ENCODE measurements around the gene PDZK1.

The PDZK1 gene

DNA sequence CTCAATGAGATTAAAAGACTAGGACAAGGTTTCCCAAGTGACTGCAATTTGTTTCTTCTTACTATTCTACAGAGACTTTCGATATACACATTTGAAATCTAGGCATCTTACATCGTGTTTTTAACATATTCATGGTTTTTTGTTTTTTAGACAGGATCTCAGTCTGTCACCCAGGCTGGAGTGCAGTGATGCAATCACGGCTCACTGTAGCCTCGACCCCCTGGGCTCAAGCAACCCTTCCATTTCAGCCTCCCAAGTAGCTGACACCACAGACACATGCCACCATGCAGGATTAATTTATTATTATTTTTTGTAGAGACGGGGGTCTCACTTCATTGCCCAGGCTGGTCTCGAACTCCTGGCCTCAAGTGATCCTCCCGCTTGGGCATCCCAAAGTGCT lies 1.5 kb downstream of the PDZK1 start:
- no peak for DNase-seq (ENCODE audit: low read depth)
- no peak overlapping the region for H3K4me3 ChIP-seq (ENCODE audit: low read depth, low read length)
- TF ChIP-seq, protein P1, sequence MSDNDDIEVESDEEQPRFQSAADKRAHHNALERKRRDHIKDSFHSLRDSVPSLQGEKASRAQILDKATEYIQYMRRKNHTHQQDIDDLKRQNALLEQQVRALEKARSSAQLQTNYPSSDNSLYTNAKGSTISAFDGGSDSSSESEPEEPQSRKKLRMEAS (IDR thresholded peaks at IDR 0.05; ENCODE audit: low read depth, low read length) = no peak
- TF ChIP-seq, protein P2, sequence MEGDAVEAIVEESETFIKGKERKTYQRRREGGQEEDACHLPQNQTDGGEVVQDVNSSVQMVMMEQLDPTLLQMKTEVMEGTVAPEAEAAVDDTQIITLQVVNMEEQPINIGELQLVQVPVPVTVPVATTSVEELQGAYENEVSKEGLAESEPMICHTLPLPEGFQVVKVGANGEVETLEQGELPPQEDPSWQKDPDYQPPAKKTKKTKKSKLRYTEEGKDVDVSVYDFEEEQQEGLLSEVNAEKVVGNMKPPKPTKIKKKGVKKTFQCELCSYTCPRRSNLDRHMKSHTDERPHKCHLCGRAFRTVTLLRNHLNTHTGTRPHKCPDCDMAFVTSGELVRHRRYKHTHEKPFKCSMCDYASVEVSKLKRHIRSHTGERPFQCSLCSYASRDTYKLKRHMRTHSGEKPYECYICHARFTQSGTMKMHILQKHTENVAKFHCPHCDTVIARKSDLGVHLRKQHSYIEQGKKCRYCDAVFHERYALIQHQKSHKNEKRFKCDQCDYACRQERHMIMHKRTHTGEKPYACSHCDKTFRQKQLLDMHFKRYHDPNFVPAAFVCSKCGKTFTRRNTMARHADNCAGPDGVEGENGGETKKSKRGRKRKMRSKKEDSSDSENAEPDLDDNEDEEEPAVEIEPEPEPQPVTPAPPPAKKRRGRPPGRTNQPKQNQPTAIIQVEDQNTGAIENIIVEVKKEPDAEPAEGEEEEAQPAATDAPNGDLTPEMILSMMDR (IDR thresholded peaks at IDR 0.05; ENCODE audit: low read depth, low read length) = no peak
- TF ChIP-seq POLR2A (IDR thresholded peaks at IDR 0.05; ENCODE audit: extremely low read depth, insufficient read length) = no peak
- no peak for TF ChIP-seq MYC (IDR thresholded peaks at IDR 0.05; ENCODE audit: low read depth, low read length)

DNA sequence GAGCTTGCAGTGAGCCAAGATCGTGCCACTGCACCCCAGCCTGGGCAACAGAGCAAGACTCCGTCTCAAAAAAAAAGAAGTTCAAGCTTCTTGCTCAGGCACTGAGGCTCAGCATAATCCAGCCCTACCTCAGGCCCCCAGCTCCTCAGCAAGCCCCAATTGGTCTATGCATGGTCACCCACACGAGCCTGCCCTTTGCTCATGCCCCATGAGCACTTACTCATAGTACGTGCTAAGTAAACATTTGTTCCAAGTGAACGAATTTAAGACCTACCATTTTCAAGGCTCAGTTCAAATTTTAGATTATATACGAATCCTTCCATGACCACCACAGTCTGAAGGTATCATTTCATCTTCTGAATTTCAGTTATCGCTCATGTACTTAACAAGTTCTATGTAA lies 4.3 kb downstream of the PDZK1 start:
- TF ChIP-seq, protein P1 (IDR thresholded peaks at IDR 0.05; ENCODE audit: low read depth, low read length) = no peak
- TF ChIP-seq, protein P2 (IDR thresholded peaks at IDR 0.05; ENCODE audit: low read depth, low read length) = no peak
- TF ChIP-seq POLR2A (IDR thresholded peaks at IDR 0.05; ENCODE audit: extremely low read depth, insufficient read length) (no peak), MYC (IDR thresholded peaks at IDR 0.05; ENCODE audit: low read depth, low read length) (no peak)
- H3K4me3 ChIP-seq (ENCODE audit: low read depth, low read length) = no peak overlapping the region
- no peak for DNase-seq (ENCODE audit: low read depth)

DNA sequence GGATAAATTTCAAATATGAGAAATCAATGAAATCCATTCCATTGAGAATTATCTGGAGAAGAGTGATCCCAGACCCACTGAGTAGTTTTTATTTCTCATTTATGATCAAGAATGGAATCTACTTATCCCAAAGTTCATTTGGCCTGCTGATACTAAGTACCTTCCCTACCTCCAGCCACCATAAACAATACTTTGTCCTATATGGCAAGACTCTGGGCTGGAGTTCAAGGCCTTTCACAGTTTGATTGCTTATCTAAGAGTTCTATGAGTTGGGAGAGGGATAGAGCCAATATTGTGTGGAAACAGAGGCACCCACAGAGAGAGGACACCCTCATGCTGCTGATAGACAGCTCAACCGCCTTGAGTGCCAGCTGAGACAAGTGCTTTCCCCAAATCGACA lies 5.1 kb downstream of the PDZK1 start:
- TF ChIP-seq, protein P2 (IDR thresholded peaks at IDR 0.05; ENCODE audit: low read depth, low read length) = no peak
- no peak for TF ChIP-seq MYC (IDR thresholded peaks at IDR 0.05; ENCODE audit: low read depth, low read length)
- TF ChIP-seq POLR2A (IDR thresholded peaks at IDR 0.05; ENCODE audit: extremely low read depth, insufficient read length) = no peak
- TF ChIP-seq, protein P1 (IDR thresholded peaks at IDR 0.05; ENCODE audit: low read depth, low read length) = no peak
- no peak for DNase-seq (ENCODE audit: low read depth)
- no peak overlapping the region for H3K4me3 ChIP-seq (ENCODE audit: low read depth, low read length)

DNA sequence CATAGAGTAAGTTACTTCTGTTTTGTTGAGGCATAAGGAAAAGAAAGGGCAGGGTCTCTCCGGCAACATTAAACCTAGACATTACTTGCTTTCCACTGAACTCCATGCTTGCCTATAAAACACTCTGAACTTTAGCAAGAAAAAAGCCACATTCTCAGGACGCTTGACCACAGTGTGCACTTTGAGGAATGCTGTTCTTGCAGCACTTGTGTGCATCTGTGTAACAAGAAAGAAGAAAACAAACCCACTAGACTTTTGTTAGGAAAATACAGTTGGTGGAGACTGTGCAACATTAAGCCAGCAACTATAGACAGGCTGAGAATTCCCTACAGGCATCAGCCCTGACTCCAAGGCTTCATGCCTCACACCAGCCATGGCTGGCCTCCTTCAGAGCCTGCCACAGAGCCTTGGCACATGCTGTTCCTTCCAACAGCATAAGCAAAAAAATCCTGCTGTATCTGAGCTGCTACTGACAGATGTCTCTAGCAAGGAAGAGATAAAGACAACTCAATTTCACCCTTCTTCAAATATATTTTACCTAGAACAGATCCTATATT lies 5.8 kb downstream of the PDZK1 start:
- TF ChIP-seq, protein P2 (IDR thresholded peaks at IDR 0.05; ENCODE audit: low read depth, low read length) = no peak
- no peak for TF ChIP-seq MYC (IDR thresholded peaks at IDR 0.05; ENCODE audit: low read depth, low read length)
- no peak for DNase-seq (ENCODE audit: low read depth)
- H3K4me3 ChIP-seq (ENCODE audit: low read depth, low read length) = no peak overlapping the region

DNA sequence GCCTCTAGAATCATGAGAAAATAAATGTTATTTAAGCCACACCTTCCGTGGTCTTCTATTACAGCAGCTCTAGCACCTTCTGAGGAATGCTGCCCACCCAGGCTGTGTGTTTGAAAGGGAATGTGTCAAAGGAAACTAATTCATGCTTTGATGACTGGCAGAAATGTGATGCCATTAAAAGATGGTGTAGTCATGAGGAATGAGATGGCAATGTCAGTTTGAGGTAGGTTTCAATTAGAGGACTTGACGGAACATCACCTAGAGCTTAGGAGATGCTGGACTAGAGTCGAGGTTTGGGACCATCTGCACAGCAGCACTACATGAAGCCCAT lies 10.6 kb downstream of the PDZK1 start:
- TF ChIP-seq POLR2A (IDR thresholded peaks at IDR 0.05; ENCODE audit: extremely low read depth, insufficient read length) (no peak), MYC (IDR thresholded peaks at IDR 0.05; ENCODE audit: low read depth, low read length) (no peak)
- TF ChIP-seq, protein P1 (IDR thresholded peaks at IDR 0.05; ENCODE audit: low read depth, low read length) = no peak
- TF ChIP-seq, protein P2 (IDR thresholded peaks at IDR 0.05; ENCODE audit: low read depth, low read length) = no peak
- no peak overlapping the region for H3K4me3 ChIP-seq (ENCODE audit: low read depth, low read length)
- DNase-seq (ENCODE audit: low read depth) = no peak

Data from NB4 (cell line).